Epithelial cell of proximal tubule (primary cell): ENCODE results near the gene SPATS1. TPM values are rescaled to one million over a fixed set of nuclear protein-coding genes. Genes with fewer than 3 reads are reported as not detected.

Source experiments
- DNase-seq: peaks from one replicate; pipeline ENCODE4 v3.0.0-alpha.2; 2011; ENCODE audit warnings: low read depth
- H3K4me3 ChIP-seq: 2 replicates; pipeline ENCODE4 v1.5.1; 2011; ENCODE audit warnings: low read depth, mild to moderate bottlenecking, low read length
- total RNA-seq: library from RNA; depleted of rRNA; stranded (reverse); fragments of >200 nt; gene quantifications from 2 replicates; pipeline ENCODE4 v1.2.3, GENCODE V29; 2015
- TF ChIP-seq, protein P1 (sequence below): conservative IDR thresholded peaks from 2 replicates; pipeline ENCODE4 v1.5.1; 2012; ENCODE audit warnings: low read depth, mild to moderate bottlenecking, low read length

The SPATS1 gene
- not detected in 2 replicates for total RNA-seq

- TF ChIP-seq, protein P1, sequence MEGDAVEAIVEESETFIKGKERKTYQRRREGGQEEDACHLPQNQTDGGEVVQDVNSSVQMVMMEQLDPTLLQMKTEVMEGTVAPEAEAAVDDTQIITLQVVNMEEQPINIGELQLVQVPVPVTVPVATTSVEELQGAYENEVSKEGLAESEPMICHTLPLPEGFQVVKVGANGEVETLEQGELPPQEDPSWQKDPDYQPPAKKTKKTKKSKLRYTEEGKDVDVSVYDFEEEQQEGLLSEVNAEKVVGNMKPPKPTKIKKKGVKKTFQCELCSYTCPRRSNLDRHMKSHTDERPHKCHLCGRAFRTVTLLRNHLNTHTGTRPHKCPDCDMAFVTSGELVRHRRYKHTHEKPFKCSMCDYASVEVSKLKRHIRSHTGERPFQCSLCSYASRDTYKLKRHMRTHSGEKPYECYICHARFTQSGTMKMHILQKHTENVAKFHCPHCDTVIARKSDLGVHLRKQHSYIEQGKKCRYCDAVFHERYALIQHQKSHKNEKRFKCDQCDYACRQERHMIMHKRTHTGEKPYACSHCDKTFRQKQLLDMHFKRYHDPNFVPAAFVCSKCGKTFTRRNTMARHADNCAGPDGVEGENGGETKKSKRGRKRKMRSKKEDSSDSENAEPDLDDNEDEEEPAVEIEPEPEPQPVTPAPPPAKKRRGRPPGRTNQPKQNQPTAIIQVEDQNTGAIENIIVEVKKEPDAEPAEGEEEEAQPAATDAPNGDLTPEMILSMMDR = no peak
- DNase-seq = no peak
- H3K4me3 ChIP-seq = no peak within 1 kb of the TSS
These were observed at the start of gene SPATS1 for GRCh38 chr6:44342489-44342888. Gene SPATS1 (plus strand): TSS chr6:44342650. CDS start chr6:44343096, 446 bp downstream.

GRCh38 chr6:44292661-44293365 is 49.6 kb upstream of the SPATS1 start:
- DNase-seq = no peak

GRCh38 chr6:44294832-44295791 is 47.3 kb upstream of the SPATS1 start:
- no peak overlapping the region for H3K4me3 ChIP-seq
- no peak for DNase-seq
- TF ChIP-seq, protein P1 = no peak

More at GRCh38 chr6:44292661-44293365, 49.6 kb upstream of the SPATS1 start:
- TF ChIP-seq, protein P1 = no peak
- no peak overlapping the region for H3K4me3 ChIP-seq

DNA sequence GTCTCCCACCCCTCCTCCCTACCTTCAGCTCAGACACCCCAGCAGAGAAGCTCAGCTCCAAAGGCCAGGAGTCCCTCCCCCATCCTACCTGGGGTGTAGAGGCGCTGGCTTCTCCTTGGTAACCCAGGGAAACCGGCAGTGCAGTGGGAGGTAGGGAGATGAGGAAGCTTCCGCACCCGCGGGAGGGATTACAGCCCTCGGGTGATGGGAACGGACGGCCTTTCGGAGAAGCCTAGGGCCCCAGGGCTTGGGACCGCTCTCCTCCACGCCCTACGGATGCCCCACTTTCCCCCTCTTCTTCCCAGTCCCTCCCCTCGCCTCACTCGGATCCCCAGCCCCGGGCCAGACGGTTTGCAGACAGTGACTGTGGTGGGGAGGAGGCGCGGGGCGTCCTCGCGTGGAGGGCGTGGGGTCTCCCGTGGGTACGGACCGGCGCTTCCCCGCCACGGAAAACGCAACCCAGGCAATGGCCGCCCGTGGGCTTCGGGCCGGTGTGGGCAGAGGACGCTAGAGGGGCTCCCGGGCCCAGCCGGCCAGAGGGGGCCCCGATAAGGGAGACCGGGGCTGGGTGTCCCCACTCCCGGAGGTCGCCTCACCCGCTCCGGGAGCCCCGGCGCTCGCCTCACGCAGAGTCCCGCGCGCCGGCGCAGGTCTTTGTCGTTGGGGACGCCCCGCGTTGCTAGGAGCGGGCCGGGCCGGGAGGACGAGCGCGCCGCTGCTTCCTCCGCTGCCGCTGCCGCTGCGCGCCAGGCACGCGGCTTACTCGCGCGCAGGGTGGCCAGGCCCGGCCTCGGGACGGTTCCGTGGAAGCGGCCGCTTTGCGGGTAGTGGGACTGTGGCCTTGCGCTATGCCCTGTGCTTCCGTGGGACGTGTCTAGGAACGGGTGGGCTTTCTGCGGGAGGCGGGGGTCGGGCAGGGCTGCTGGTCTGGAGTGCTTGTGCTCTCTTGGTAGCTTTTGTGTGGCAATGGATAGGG is 45.1 kb upstream of the SPATS1 start:
- no peak for DNase-seq
- TF ChIP-seq, protein P1 = no peak

DNA sequence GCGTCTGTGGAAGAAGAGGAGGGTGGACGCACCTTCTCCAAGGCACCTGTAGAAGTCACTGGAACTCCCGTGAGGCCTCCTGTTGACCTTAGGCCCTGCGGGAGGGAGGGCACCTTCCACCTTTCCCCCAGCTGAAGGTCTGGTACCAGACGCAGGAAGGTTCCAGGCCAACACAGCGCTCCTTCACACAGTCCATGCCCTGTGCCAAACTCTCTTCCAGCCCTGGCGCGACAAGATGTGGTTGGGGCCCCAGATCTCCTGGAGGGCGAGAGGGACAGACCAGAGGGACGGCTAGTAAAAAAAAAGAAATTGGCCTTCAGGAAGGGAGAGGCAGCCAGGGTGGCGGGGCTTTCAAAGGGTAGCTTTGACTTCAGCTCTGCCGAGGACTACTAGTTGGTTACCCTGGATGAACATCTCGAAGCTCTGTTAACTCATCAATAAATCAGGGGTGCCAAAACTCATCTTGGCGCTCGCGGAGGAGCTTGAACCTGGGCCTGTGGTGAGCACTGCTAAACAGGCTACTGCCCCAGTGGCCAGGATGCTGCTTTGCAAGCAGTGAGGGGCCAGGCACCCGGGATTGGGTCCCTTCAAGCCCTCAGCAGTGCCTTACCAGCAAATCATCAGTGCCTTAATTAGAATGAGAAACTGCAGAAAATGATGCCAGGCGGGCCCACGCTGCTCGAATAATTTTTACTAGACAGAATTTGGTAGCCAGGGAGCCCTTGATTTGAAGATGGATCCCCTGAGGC is 44.2 kb upstream of the SPATS1 start:
- TF ChIP-seq, protein P1 = no peak
- H3K4me3 ChIP-seq = peak overlapping the region; percentile 45
- DNase-seq = no peak

More for the DNA sequence above, 45.1 kb upstream of the SPATS1 start:
- peak overlapping the region; percentile 45 for H3K4me3 ChIP-seq
